NCI-H2196 (cell line): ENCODE data around the gene INSRR.

Source experiments
- DNase-seq: peaks from one replicate; lab custom pipeline; 2025; ENCODE audit not compliant: unreplicated experiment; lab: John Stamatoyannopoulos, UW

The INSRR gene

GRCh38 chr1:156852418-156852874 lies 6.5 kb downstream of the INSRR start:
- peak; percentile 97 for DNase-seq

- DNase-seq: peak; percentile 76
These were observed 7.0 kb downstream of the INSRR start for GRCh38 chr1:156851779-156852417.

GRCh38 chr1:156849151-156849496 lies 9.8 kb downstream of the INSRR start:
- no peak for DNase-seq

DNA sequence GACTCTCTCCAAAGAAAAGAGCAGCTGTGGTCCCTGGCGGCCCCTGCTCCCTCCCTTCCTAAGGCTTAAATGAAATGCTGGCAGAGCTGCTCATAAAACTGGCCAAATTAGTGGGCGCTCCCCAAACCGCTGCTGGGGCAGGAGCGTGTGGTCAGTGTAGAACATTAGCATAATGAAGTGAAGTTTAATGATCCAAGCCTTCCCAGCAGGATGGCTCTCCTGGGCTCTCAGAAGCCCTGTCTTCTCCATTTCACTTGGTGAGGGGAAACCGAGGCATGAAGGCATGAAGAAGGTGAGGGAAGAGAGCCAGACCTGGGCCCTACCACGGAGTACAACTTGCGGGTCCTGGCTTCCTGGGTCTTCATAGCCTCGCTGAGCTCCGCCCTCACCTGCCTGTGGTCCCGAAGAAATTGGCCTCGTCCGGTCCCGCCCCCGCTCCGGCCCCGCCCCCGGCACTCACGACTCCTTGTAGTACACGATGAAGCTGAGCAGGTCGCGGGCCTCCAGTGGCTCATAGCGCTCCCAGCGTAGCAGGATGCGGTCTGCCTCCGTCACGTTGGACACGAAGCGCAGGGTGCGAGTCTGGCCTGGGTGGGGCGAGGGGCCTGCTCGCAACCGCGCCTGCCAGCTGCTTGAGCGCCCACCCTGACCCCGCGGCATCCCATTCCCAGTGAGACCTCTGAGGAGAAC lies 10.3 kb downstream of the INSRR start:
- no peak for DNase-seq

- no peak for DNase-seq
These were observed 11.1 kb downstream of the INSRR start for GRCh38 chr1:156847591-156848460.

- DNase-seq: no peak
These were observed 12.3 kb downstream of the INSRR start for GRCh38 chr1:156846643-156847042.

- no peak for DNase-seq
These were observed 12.9 kb downstream of the INSRR start for GRCh38 chr1:156845953-156846545.

DNA sequence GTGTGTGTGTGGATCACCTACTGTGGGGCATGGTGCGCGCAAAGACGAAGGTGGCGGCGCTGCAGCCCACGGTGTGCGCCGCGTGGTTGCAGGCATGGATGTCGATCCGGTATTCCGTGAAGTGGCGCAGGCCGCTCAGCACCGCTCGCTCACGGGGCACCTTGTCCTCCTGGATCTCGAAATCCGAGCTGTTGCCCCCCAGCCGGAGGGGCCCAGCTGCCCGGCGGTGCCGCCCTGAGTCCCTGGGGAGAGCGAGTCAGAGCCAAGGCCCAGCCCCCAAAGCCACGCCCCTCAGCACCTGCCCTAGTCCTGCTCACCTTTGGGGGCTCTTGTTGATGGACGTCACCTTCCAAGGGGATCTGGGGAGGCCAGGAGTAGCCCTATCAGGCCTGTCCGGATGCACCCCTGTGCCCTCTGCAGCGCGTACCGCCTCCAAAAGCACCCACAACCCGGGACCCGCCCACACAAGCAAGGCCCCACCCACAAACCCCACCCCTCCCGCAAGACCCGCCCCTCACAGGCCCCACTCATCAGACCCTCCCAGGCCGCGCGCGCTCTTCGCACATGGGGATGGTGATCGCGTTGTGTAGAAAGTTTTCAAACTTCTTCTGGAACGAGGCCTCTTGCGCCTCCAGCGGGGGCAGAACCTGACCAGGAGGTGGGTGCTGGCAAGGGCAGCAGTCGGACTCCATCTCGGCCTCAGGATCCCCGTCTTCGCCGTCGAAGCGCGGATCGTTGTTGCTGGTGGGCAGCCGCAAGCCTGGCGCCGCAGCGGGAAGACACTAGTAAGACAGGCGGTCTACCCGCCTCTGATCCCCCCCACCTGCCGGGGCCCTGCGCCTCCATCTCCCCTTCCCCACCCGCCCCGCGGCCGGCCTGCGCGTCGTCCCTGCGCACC lies 13.6 kb downstream of the INSRR start:
- DNase-seq: no peak

- no peak for DNase-seq
These were observed 14.3 kb downstream of the INSRR start for GRCh38 chr1:156844638-156845037.

DNA sequence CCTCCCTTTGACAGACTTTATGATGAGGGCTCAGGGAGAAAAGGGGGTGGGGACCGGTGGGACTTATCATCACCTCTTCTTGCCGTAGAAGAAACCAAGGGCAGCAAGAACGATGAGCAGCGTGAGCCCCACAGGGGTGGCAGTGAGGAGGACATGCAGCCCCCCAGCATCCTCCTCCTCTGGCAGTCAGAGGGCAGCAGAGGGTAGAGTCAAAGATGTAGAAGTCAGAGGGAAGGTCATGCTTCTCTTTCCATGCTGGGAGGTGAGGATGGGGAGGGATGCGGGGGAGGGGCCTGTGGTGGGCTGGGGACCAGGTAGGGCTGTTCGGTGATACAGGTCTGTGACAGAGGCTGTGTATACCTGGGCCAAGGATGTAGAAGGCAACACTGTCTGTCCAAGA lies 14.8 kb downstream of the INSRR start:
- no peak for DNase-seq

GRCh38 chr1:156842618-156843300 lies 16.2 kb downstream of the INSRR start:
- DNase-seq: no peak

GRCh38 chr1:156841295-156841855 lies 17.5 kb downstream of the INSRR start:
- DNase-seq: no peak

DNA sequence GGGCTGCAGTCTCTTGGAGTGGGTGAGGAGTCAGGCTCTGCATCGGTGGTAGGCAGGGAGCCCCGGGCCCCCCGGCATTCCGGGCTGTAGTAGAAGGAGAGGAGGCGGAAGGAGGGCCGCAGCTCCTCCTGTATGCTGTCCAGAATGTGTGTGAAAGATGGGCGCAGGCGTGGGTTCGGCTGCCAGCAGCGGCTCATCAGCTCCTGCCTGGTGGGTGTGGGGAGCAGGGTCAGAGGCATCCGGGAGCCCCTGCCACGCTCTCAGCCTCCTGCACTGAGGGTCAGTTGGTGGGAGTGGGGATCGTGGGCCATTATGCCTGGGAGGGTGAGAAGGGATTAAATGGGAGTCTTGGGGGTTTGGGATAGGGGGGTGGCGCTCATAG lies 18.0 kb downstream of the INSRR start:
- DNase-seq: no peak

GRCh38 chr1:156840186-156840897 lies 18.6 kb downstream of the INSRR start:
- no peak for DNase-seq

- DNase-seq: no peak
These were observed 19.3 kb downstream of the INSRR start for GRCh38 chr1:156839426-156840109.

- peak; percentile 42 for DNase-seq
These were observed 19.9 kb downstream of the INSRR start for GRCh38 chr1:156838972-156839371.

DNA sequence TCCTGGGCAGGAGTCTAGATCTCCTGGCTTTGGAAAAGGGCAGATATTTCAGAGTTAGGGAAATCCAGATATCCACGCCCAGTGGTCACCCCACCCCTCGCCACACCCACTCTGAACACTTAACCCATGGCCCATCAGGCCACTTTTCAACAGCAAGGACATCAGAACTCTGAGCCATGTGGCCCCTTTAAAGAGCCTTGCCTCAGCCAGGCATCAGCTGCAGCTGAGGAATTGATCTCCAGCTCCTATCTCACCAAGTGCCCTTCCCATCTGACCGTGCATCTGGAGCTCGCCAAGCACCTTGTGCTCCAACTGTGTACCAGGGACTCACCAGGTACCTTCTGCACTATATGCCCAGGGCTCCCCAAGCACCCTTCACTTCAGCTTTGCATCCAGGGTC lies 22.0 kb downstream of the INSRR start:
- no peak for DNase-seq

GRCh38 chr1:156836041-156836654 lies 22.8 kb downstream of the INSRR start:
- DNase-seq: no peak
